ENCODE results near the gene KIAA1755. TPM values are rescaled to one million over a fixed set of nuclear protein-coding genes. Genes with fewer than 3 reads are reported as not detected.

KIAA1755 gene
- total RNA-seq, 1 donor from 2014 or later = not detected

GRCh38 chr20:38190936-38191371 lies 69.6 kb downstream of the KIAA1755 start:
- intact Hi-C loops (cut with micrococcal nuclease) = loop anchor here (10.0 kb wide), 1 partner anchor 64 kb away; no protein-coding TSS in a partner anchor

- intact Hi-C loops (cut with micrococcal nuclease) = loop anchor here (10.0 kb wide), 1 partner anchor 65 kb away; no protein-coding TSS in a partner anchor
Observed at GRCh38 chr20:38190166-38190565, 70.4 kb downstream of the KIAA1755 start.

- intact Hi-C loops (cut with micrococcal nuclease) = no loop called here
Observed at GRCh38 chr20:38187517-38187916, 73.0 kb downstream of the KIAA1755 start.

GRCh38 chr20:38186788-38187221 lies 73.7 kb downstream of the KIAA1755 start:
- intact Hi-C loops (cut with micrococcal nuclease) = no loop called here

- intact Hi-C loops (cut with micrococcal nuclease) = no loop called here
Observed at GRCh38 chr20:38184101-38184500, 76.4 kb downstream of the KIAA1755 start.

GRCh38 chr20:38181971-38182370 lies 78.6 kb downstream of the KIAA1755 start:
- intact Hi-C loops (cut with micrococcal nuclease) = no loop called here

GRCh38 chr20:38181207-38181801 lies 79.2 kb downstream of the KIAA1755 start:
- intact Hi-C loops (cut with micrococcal nuclease) = no loop called here

- intact Hi-C loops (cut with micrococcal nuclease) = no loop called here
Observed at GRCh38 chr20:38180781-38181180, 79.8 kb downstream of the KIAA1755 start.

GRCh38 chr20:38179846-38180245 lies 80.7 kb downstream of the KIAA1755 start:
- intact Hi-C loops (cut with micrococcal nuclease) = no loop called here

GRCh38 chr20:38178581-38178980 lies 82.0 kb downstream of the KIAA1755 start:
- intact Hi-C loops (cut with micrococcal nuclease) = no loop called here

GRCh38 chr20:38178065-38178491 lies 82.5 kb downstream of the KIAA1755 start:
- intact Hi-C loops (cut with micrococcal nuclease) = no loop called here

- intact Hi-C loops (cut with micrococcal nuclease) = no loop called here
Observed at GRCh38 chr20:38177201-38177600, 83.3 kb downstream of the KIAA1755 start.

GRCh38 chr20:38175304-38176180 lies 85.0 kb downstream of the KIAA1755 start:
- intact Hi-C loops (cut with micrococcal nuclease) = no loop called here

GRCh38 chr20:38173237-38174156 lies 87.0 kb downstream of the KIAA1755 start:
- intact Hi-C loops (cut with micrococcal nuclease) = no loop called here

GRCh38 chr20:38172408-38172807 lies 88.1 kb downstream of the KIAA1755 start:
- intact Hi-C loops (cut with micrococcal nuclease) = no loop called here

- intact Hi-C loops (cut with micrococcal nuclease) = no loop called here
Observed at GRCh38 chr20:38171675-38172043, 88.9 kb downstream of the KIAA1755 start.

- intact Hi-C loops (cut with micrococcal nuclease) = no loop called here
Observed at GRCh38 chr20:38170826-38171674, 89.5 kb downstream of the KIAA1755 start.

GRCh38 chr20:38170219-38170825 lies 90.2 kb downstream of the KIAA1755 start:
- intact Hi-C loops (cut with micrococcal nuclease) = no loop called here

GRCh38 chr20:38169636-38170193 lies 90.8 kb downstream of the KIAA1755 start:
- intact Hi-C loops (cut with micrococcal nuclease) = loop anchor here (5.0 kb wide), 2 partner anchors 53 to 77 kb away; no protein-coding TSS in a partner anchor

All from T-helper 1 cell treated with Interleukin-12 subunit alpha and Interleukin-12 subunit beta and Interleukin-4 antibody, amounts not matched to agents 30 ng/mL and 1 ng/mL, for 36 hours (primary cell).